GM19351 (cell line): Measurements from ENCODE around the gene TLE2.
"Not testable (repeated sequence)": the region's sequence is repeated elsewhere in the genome, so short reads cannot be mapped to it uniquely, and the experiment has no call there.

Experiments
- ATAC-seq: cut with Tn5 transposase; IDR thresholded peaks from one replicate; pipeline ENCODE4 v1.9.1; 2021; ENCODE audit warnings: mild to moderate bottlenecking, moderate library complexity; ENCODE audit not compliant: unreplicated experiment

TLE2 gene

DNA sequence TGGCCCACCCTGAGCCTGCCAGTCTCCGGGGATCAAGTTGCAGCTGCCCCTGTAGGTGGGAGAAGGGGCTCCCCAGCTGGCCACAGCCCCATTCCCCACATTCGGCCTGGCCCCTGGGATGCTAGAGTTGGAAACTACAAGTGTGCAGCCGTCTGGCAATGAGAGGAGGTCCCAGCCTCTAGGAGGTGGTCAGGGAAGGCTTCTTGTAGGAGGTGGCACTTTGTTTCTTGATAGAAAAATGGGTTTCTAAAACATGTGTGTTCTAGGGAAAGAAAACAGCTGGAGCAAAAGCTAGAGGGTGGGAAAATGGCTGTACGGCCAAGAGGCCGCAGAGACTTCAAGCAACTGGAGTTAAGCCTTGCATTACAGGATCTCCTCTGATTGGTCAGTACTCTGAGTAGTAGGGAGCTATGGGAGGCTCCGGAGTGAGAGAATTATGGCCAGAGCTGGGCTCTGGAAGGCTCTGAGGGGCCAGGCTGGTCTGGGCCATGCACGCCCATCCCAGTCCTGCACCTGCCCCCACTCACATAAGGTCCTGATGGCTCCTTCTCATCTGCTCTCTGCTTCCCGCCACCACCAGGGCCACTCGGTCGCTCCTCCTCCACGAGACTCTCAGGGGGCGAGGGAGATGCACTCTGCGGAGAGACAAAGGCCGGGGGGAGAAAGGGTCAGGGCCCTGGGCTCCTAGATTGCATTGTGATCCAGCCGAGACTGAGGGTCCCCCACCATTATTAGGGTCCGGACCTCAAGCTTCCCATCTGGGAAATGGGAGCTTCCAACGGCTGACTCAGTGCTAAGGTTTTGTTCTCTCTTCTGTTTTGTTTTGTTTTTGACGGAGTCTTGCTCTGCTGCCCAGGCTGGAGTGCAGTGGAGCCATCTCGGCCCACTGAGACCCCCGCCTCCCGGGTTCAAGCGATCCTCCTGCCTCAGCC is 13.7 kb downstream of the TLE2 start:
- no peak for ATAC-seq

- no peak for ATAC-seq
Observed at GRCh38 chr19:3014135-3014534, 14.9 kb downstream of the TLE2 start.

- ATAC-seq: no peak
Observed at GRCh38 chr19:3013263-3013725, 15.8 kb downstream of the TLE2 start.

DNA sequence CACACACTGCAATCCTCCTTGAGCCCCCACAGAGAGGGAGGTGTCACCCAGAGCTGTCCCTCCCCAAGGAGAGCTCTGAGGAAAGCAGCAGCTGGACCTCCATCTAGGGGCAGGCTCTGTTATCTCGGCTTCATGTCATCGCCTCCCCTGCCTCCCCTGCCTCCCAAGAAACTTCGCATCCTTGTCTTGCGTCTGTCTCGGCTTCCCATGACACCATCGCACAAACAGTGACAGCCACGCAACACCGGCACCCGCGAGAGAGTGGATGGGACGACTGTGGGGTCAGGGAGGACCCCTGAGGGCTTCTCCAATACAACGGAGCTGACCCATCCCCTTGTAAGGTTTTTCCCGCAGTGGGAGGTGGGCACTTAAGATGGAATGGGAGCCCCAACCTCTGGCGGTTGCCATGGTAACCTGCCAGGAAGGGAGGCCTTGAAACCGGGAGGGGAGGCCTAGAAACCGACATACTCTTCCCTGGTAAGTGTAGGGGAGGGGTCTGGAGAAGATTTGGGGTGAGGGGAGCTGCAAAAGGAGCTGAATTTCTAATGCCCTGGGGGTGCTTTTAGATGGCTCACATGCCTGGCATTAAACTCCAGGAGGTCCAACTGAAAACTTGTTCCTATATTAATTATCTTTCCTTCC is 16.3 kb downstream of the TLE2 start:
- no peak for ATAC-seq

DNA sequence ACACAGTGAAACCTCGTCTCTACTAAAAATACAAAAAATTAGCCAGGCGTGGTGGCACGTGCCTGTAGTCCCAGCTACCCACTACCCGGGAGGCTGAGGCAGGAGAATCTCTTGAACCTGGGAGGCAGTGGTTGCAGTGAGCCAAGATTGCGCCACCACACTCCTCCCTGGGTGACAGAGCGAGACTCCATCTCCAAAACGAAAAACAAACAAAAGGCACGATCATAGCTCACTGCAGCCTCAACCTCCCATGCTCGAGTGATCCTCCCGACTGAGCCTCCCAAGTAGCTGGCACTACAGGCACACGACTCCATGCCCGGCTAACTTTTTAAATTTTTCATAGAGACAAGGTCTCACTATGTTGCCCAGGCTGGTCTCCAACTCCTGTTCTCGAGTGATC is 17.0 kb downstream of the TLE2 start:
- ATAC-seq: not testable (repeated sequence)

DNA sequence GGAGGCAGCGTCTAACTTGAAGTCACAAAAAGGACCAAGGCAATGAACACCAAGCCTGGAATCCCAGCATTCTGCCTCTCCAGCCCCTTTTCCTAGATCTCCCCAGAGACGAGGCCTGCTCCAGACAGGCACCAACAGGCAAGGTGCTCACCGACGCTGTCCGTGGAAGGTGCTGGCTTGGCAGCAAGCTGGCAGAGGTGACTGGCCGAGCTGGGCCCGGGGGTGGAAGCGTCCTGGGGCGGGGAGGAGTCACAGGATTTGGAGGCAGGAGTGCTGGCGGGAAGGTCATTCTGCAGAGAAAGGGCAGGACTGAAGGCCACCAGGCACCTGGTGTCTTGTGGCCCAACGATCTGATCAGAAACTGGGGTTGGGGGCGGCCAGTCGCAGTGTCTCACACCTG is 18.2 kb downstream of the TLE2 start:
- ATAC-seq: no peak

DNA sequence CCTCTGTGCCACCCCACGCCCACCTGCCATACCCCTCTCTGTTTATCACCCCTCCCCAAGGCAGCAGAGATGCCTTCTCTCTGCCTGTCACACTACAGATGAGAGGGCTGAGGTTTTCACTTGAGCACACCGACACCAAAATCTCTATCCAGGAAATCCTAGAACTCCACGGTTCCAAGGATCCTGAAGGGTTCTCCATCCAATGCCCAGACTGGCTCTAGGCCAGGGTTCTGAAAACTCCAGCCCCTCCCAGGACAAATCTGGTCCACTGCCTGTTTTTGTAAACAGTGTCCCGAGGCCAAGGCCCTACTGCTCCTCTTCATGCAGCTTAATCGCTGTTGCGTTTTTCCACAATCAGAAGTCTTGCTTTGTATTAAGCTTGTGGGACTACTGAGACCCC is 20.1 kb downstream of the TLE2 start:
- ATAC-seq: no peak

GRCh38 chr19:3007975-3008374 is 21.1 kb downstream of the TLE2 start:
- no peak for ATAC-seq

DNA sequence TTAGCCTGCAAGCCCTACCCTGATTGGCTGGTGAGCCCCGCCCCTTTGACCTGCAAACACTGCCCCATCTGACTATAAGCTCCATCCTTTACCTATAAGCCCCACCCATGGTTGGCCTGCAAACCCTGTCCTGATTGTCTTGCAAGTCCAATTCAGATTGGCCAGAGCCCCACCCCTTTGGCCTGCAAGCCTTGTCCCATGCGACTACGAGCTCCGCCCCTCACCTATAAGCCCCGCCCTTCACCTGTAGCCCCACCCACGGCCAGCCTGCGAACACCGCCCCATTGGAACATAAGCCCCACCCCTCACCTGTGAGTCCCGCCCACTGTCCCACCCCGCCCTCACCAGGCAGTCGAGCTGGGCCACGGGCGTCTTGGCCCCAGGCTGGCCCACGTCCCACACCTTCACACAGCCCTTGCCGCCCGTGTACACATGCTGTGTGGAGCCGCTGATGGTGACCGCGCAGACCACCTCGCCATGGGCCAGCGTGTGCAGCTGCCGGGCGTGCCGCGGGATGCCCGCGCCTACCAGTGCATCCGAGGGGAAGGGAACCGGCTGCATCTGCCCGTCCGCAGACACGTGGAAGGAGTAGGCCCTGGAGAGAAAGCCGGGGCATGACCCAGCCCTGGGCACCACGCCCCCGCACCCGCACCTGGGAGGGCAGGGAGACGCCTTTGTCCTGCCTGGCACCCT is 22.9 kb downstream of the TLE2 start:
- ATAC-seq: no peak

DNA sequence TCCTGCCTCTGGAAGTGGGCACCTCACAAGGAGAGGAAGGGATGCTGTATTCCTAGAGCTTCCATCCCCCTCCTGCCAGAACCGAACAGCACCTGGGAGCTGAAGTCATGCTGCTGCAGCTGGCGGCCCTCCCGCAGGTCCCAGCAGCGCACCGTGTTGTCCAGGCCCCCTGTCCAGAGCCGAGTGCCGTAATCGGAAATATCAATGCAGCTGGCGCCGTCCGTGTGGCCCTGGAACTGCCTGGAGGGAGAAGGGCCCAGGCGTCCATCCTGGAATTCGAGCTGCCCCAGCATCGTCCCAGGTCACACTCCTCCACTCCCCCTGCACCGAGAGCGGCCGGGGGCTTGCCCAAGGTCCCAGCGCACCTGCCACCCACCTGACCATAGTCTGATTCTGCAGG is 23.7 kb downstream of the TLE2 start:
- no peak for ATAC-seq

DNA sequence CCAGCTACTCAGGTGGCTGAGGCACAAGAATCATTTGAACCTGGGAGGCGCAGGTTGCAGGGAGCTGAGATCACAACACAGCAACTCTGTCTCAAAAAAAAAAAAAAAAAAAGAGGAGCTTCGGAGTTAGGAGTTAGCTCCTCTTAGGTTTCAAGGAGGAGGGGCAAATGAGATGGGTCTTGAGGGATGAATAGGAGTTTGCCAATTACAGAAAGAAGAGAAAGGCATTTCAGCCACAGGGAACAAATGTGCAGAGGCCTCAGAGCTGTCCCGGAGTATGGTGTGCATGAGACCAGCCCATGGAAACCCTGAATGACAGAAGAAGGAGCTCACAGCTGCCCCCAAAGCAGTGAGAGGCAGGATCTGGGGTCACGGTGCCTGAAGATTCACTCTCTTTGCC is 24.6 kb downstream of the TLE2 start:
- no peak for ATAC-seq

- no peak for ATAC-seq
Observed at GRCh38 chr19:3003046-3003445, 26.0 kb downstream of the TLE2 start.

DNA sequence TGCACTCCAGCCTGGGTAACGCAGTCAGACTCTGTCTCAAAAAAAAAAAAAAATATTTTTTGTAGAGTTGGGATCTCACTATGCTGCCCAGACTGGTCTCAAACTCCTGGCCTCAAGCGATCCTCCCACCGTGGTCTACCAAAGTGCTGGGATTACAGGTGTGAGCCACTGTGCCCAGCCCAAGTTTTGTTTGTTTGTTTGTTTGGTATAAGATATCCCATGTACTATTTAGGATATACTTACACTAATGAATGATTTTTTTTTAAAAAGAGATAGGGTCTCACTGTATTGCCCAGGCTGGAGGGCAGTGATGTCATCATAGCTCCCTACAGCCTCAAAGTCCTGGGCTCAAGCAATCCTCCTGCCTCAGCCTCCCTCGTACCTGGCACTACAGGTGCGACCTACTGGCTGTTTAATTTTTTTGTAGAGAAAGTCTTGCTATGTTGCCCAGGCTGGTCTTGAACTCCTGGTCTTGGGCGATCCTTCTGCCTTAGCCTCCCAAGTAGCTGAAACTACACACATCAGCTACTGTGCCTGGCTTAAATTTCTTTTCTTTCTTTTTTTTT is 27.8 kb downstream of the TLE2 start:
- ATAC-seq: no peak

GRCh38 chr19:2998642-2999041 is 30.4 kb downstream of the TLE2 start:
- ATAC-seq: no peak

DNA sequence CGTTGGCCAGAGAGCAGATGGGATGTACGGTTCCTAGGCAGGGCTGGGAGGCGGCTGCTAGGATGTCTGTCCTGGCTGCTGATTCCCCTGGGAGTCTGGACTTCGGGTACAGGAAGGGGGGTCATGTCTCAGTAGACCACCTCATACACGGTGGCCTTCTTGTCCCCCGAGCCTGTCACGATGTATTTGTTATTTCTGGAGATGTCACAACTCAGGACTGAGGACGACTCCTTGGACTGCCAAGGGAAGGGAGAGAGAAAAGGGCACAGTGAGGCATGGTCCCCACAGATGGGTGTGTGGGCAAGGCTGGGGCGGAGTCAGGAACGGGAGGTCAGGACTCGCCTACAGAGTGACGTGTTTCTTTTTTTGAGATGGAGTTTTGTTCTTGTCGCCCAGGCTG is 31.4 kb downstream of the TLE2 start:
- no peak for ATAC-seq

- no peak for ATAC-seq
Observed at GRCh38 chr19:2994588-2995131, 34.4 kb downstream of the TLE2 start.

- ATAC-seq: no peak
Observed at GRCh38 chr19:2993579-2993978, 35.5 kb downstream of the TLE2 start.

- no peak for ATAC-seq
Observed at GRCh38 chr19:2992958-2993357, 36.1 kb downstream of the TLE2 start.

DNA sequence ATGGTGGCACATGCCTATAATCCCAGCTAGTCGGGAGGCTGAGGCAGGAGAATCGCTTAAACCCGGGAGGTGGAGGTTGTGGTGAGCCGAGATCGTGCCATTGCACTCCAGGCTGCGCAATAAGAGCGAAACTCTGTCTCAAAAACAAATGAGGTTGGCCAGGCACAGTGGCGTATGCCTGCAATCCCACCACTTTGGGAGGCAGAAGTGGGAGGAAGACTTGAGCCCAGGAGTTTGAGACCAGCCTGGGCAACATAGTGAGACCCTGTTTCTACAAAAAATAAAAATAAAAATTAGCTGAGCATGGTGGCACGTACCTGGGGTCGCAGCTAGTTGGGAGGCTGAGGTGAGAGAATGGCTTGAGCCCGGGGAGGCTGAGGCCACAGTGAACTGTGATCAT is 36.7 kb downstream of the TLE2 start:
- ATAC-seq: not testable (repeated sequence)

GRCh38 chr19:2989236-2989946 is 39.7 kb downstream of the TLE2 start:
- no peak for ATAC-seq
